Gastroesophageal sphincter (tissue), 4 donors: ENCODE measurements around the gene PARD3. TPM values are rescaled to one million over a fixed set of nuclear protein-coding genes. Genes with fewer than 3 reads are reported as not detected.

ENCODE experiments used
- ATAC-seq: fragments of 150-250 bp; one replicate; pipeline ENCODE4 v1.9.1; 2016; ENCODE audit warnings: mild to moderate bottlenecking, moderate library complexity
- H3K27ac ChIP-seq, 4 donors: fragments of 200-600 bp; sonication (generic) in 3 of 4; 1 replicate in 3 of 4; 2 replicates in 1 of 4; pipeline ENCODE4 v1.5.1; 2016 to 2019
- H3K27me3 ChIP-seq: fragments of 200-600 bp; sonication (generic); one replicate; pipeline ENCODE4 v1.5.1; 2019
- H3K36me3 ChIP-seq, 2 donors: fragments of 200-600 bp; sonication (generic); one replicate each; pipeline ENCODE4 v1.5.1; 2019; ENCODE audit warnings: control low read depth in 1 of 2
- H3K4me1 ChIP-seq, 3 donors: fragments of 200-600 bp; sonication (generic); 1 replicate in 2 of 3; 2 replicates in 1 of 3; pipeline ENCODE4 v1.5.1; 2016 to 2019; ENCODE audit warnings: control low read depth in 2 of 3
- H3K4me3 ChIP-seq, 2 donors: fragments of 200-600 bp; sonication (generic); one replicate each; pipeline ENCODE4 v1.5.1; 2019; ENCODE audit warnings: mild to moderate bottlenecking in 1 of 2, moderate library complexity in 1 of 2
- H3K9me3 ChIP-seq, 3 donors: fragments of 200-600 bp; sonication (generic); one replicate each; pipeline ENCODE4 v1.5.1; 2017 to 2019; ENCODE audit warnings: control low read depth in 2 of 3
- CTCF ChIP-seq, 4 experiments: fragments of 200-600 bp in 2 of 4; fragments of 450-650 bp in 2 of 4; sonication (generic) in 1 of 4; IDR thresholded peaks; one replicate each; pipeline ENCODE4 v1.5.1; 2017 to 2019; ENCODE audit warnings: antibody characterized with exemption in 4 of 4, mild to moderate bottlenecking in 2 of 4, moderate library complexity in 2 of 4
- EP300 ChIP-seq: sonication (generic); formaldehyde crosslinking; IDR thresholded peaks from one replicate; pipeline ENCODE4 v1.6.1; 2017; ENCODE audit warnings: antibody characterized with exemption, mild to moderate bottlenecking
- POLR2A ChIP-seq, 2 donors: fragments of 450-650 bp; IDR thresholded peaks; one replicate each; pipeline ENCODE4 v1.6.1; 2017; ENCODE audit warnings: antibody characterized with exemption in 2 of 2, mild to moderate bottlenecking in 2 of 2, moderate library complexity in 1 of 2
- POLR2AphosphoS5 ChIP-seq: sonication (generic); formaldehyde crosslinking; IDR thresholded peaks from one replicate; pipeline ENCODE4 v1.6.1; 2017; ENCODE audit warnings: antibody characterized with exemption
- WGBS, 2 donors: methylation state at CpG; one replicate each; pipeline ENCODE4 v1.1.5; 2018; ENCODE audit warnings: low coverage in 1 of 2; 5-methylcytosine and 5-hydroxymethylcytosine counted together
- total RNA-seq, 4 donors: library from RNA; depleted of rRNA; stranded (reverse); fragments of >200 nt; gene quantifications; one replicate each; pipeline ENCODE4 v1.1.0, GENCODE V29; 2016

The PARD3 gene
- total RNA-seq, 4 donors from 2014 or later, result 101 to 127 (median 115) TPM

- no peak overlapping the region for H3K4me3 ChIP-seq
- no peaks in the 10 kb centered on the region for H3K9me3 ChIP-seq
- ATAC-seq, result no peak
- no peaks in the 10 kb centered on the region for H3K27me3 ChIP-seq
- peaks cover 4 to 35% (median 7%) of the 10 kb centered on the region in 3 donors for H3K4me1 ChIP-seq
- peaks cover 0 to 20% of the 10 kb centered on the region in 2 donors for H3K36me3 ChIP-seq
- WGBS, 2 donors, result 93 to 100% methylated on average over 3 to 10 of the region's 25 CpGs
- no peak overlapping the region for H3K27ac ChIP-seq
- TF ChIP-seq POLR2AphosphoS5, result no peak
- TF ChIP-seq CTCF (IDR thresholded peaks at IDR 0.05), result no peak
- no peak for TF ChIP-seq POLR2A (IDR thresholded peaks at IDR 0.05)
- no peak for TF ChIP-seq EP300
These were observed 695.6 kb downstream of the PARD3 start for GRCh38 chr10:34119456-34119855.

DNA sequence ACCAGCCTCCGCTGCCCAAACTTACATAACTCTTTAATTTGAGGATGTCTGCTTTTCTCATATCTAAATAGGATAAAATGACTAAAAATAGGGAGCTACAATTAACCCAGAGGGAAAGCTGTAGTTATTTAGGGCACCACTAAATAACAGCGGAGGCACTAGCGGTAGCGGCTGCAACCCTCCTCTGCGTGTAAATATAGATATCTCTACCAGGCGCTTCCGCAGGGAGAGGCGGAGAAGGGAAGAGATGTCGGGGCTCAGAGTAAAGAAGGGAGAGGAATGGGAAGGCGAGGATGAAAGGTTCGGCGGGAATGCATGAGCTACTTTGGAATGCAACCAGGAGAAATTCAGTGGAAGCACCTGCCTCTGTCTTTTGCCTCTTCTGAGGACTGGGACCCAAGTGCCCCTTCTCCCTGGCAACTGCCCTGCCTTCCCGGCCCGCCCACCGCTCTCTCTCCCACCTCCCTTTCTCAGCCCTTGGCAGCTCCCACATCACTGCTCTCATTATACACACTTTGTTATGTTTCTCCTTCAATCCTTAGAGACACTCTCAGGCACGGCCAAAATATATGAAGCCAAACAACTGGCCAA, 698.3 kb downstream of the PARD3 start:
- H3K9me3 ChIP-seq, result no peaks in the 10 kb centered on the region
- peaks cover 0 to 22% (median under 1%) of the 10 kb centered on the region in 3 donors for H3K4me1 ChIP-seq
- TF ChIP-seq POLR2A (IDR thresholded peaks at IDR 0.05), result no peak
- no peak for TF ChIP-seq CTCF (IDR thresholded peaks at IDR 0.05)
- TF ChIP-seq POLR2AphosphoS5, result no peak
- no peak for TF ChIP-seq EP300
- no peaks in the 10 kb centered on the region for H3K27me3 ChIP-seq
- peaks cover 0 to 20% of the 10 kb centered on the region in 2 donors for H3K36me3 ChIP-seq
- WGBS, 2 donors, result 45 to 63% methylated on average over 3 to 15 of the region's 16 CpGs
- ATAC-seq, result no peak
- no peak overlapping the region for H3K4me3 ChIP-seq
- H3K27ac ChIP-seq, result no peak overlapping the region

GRCh38 chr10:34116220-34116641, 698.9 kb downstream of the PARD3 start:
- no peak for ATAC-seq
- Histone ChIP-seq H3K27me3 (no peaks in the 10 kb centered on the region), H3K4me3 (no peak overlapping the region), H3K27ac (no peak overlapping the region), H3K9me3 (no peaks in the 10 kb centered on the region), H3K4me1 (peaks cover 0 to 17% (median 0%) of the 10 kb centered on the region in 3 donors), H3K36me3 (peaks cover 0 to 26% of the 10 kb centered on the region in 2 donors)
- WGBS, 2 donors, result 36% methylated on average over 5 to 6 of the region's 6 CpGs
- TF ChIP-seq CTCF (IDR thresholded peaks at IDR 0.05) (no peak), POLR2AphosphoS5 (no peak), EP300 (no peak), POLR2A (IDR thresholded peaks at IDR 0.05) (no peak)

GRCh38 chr10:34114914-34115313, 700.2 kb downstream of the PARD3 start:
- WGBS, 2 donors, result 82 to 93% methylated on average over 7 to 10 of the region's 10 CpGs
- Histone ChIP-seq H3K27ac (no peak overlapping the region), H3K36me3 (peaks cover 0 to 39% of the 10 kb centered on the region in 2 donors), H3K4me1 (peaks cover 0 to 17% (median 0%) of the 10 kb centered on the region in 3 donors), H3K27me3 (no peaks in the 10 kb centered on the region), H3K9me3 (no peaks in the 10 kb centered on the region), H3K4me3 (no peak overlapping the region)
- TF ChIP-seq EP300 (no peak), POLR2AphosphoS5 (no peak), CTCF (IDR thresholded peaks at IDR 0.05) (no peak), POLR2A (IDR thresholded peaks at IDR 0.05) (no peak)
- no peak for ATAC-seq

DNA sequence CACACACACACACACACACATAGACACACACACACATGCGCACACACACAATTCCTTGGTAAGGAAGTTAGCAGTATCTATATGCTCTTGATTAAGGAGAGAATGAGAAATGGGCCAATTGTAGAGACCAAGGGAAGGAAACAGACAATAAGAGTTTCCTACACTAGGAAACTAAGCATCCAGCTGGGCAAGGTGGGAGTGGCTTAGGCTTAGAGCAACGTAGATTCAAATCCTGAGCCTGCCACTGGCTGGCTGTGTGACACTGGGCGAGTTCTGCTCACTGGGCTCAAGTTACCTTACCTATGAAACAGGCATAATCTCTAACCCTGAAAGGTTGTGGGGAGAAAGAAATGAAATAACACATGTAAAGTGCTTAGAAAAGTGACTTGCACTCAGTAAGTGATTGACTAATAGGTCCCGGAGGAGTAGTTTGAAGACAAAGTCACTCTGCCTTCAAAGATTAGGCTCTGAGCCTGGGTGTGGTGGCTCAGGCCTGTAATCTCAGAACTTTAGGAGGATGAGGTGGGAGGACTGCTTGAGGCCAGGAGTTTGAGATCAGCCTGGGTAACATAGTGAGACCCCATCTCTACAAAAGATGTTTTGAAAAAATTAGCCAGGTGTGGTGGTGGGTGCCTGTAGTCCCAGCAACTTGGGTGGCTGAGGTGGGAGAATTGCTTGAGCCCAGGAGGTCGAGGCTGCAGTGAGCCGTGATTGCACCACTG, 701.4 kb downstream of the PARD3 start:
- no peak overlapping the region for H3K4me3 ChIP-seq
- no peaks in the 10 kb centered on the region for H3K27me3 ChIP-seq
- WGBS, 2 donors, result 77 to 85% methylated on average over 6 of the region's 6 CpGs
- TF ChIP-seq EP300 (no peak), POLR2A (IDR thresholded peaks at IDR 0.05) (no peak), POLR2AphosphoS5 (no peak), CTCF (IDR thresholded peaks at IDR 0.05) (no peak)
- H3K36me3 ChIP-seq, result peaks cover 0 to 32% of the 10 kb centered on the region in 2 donors
- H3K9me3 ChIP-seq, result no peaks in the 10 kb centered on the region
- ATAC-seq, result no peak
- H3K4me1 ChIP-seq, result peaks cover 0 to 17% (median 0%) of the 10 kb centered on the region in 3 donors
- no peak overlapping the region for H3K27ac ChIP-seq
